GM12873 (cell line): ENCODE results near the gene ZNF777.

Experiments used
- CTCF ChIP-seq: IDR thresholded peaks from 2 replicates; pipeline ENCODE4 v1.5.1; 2012; ENCODE audit warnings: low read depth, mild to moderate bottlenecking, moderate library complexity, low read length, control low read depth; ENCODE audit not compliant: insufficient read depth; ENCODE audit errors: missing control alignments

ZNF777 gene

GRCh38 chr7:149475121-149476045, 14.5 kb upstream of the ZNF777 start:
- TF ChIP-seq CTCF: no peak

- TF ChIP-seq CTCF: peak; percentile 7
Observed at GRCh38 chr7:149474309-149475120, 13.7 kb upstream of the ZNF777 start.

- no peak for TF ChIP-seq CTCF
Observed at GRCh38 chr7:149473251-149473650, 12.4 kb upstream of the ZNF777 start.

GRCh38 chr7:149471289-149471953, 10.6 kb upstream of the ZNF777 start:
- TF ChIP-seq CTCF: no peak

- no peak for TF ChIP-seq CTCF
Observed at GRCh38 chr7:149469806-149470205, 8.9 kb upstream of the ZNF777 start.

- no peak for TF ChIP-seq CTCF
Observed at GRCh38 chr7:149468208-149468607, 7.3 kb upstream of the ZNF777 start.
